Fibroblast of pulmonary artery (primary cell): ENCODE measurements around the gene CSRP3.

ENCODE experiments used
- DNase-seq: peaks from one replicate; pipeline ENCODE4 v3.0.0-alpha.2; 2010; ENCODE audit warnings: low read depth
- H3K4me3 ChIP-seq: replicated peaks from 2 replicates; pipeline ENCODE4 v1.5.1; 2011; ENCODE audit warnings: low read depth, mild to moderate bottlenecking, control low read depth, low read length, moderate library complexity
- TF ChIP-seq, protein P1 (sequence below): IDR thresholded peaks from 2 replicates; pipeline ENCODE4 v1.5.1; 2011; ENCODE audit warnings: mild to moderate bottlenecking, control low read depth, low read length, inconsistent platforms; ENCODE audit errors: missing control alignments

Gene CSRP3

DNA sequence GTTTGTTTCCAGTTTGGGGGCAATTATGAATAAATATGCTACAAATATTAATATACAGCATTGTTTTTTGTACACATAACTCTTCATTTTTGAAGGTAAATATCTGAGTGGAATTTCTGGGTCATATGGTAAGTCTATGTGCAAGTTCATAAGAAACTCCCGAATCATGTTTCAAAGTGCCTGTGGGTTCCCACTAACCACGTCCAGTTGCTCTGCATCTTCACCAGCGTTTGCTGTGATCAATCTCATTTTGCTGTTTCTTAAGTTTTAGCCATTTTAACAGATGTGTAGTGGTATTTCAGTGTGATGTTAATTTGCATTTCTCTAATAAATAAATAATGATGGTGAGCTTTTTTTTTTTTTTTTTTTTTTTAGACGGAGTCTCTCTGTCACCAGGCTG lies 14.2 kb upstream of the CSRP3 start:
- TF ChIP-seq, protein P1, sequence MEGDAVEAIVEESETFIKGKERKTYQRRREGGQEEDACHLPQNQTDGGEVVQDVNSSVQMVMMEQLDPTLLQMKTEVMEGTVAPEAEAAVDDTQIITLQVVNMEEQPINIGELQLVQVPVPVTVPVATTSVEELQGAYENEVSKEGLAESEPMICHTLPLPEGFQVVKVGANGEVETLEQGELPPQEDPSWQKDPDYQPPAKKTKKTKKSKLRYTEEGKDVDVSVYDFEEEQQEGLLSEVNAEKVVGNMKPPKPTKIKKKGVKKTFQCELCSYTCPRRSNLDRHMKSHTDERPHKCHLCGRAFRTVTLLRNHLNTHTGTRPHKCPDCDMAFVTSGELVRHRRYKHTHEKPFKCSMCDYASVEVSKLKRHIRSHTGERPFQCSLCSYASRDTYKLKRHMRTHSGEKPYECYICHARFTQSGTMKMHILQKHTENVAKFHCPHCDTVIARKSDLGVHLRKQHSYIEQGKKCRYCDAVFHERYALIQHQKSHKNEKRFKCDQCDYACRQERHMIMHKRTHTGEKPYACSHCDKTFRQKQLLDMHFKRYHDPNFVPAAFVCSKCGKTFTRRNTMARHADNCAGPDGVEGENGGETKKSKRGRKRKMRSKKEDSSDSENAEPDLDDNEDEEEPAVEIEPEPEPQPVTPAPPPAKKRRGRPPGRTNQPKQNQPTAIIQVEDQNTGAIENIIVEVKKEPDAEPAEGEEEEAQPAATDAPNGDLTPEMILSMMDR, result no peak
- no peak for DNase-seq
- no peak overlapping the region for H3K4me3 ChIP-seq

DNA sequence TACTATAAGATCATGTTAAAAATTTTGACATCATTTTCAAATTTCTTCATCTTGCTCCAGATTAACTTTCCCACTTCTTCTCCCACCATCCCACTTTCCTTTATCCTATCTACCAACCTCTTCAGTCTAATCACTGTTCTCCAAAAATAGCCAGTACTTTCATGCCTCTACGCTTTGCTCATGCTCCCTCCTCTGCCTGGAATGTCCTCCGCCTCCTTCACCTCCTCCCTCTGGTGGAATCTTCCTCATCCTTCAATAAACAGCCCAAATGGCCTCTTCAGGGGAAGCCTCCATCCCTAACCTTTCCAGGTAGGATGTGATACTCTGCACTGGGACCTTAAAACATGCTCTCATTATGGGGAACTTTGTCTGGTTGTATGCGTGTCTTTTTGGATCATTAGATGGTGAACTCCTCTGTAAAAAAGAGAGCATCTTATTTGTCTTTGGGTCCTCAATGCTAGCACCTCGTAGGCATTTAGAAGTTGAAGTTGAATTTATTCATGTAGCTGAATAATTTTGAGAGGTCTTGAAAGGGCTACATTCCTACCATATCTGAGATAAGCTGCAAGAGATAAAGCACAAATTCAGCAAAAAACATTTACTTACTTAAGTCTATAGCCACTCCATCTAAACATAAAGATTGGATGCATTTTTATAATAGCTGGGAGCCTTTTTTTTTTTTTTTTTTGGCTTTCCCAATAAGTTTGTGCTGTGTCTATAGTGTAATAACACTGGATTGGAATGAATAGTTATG lies 8.0 kb upstream of the CSRP3 start:
- H3K4me3 ChIP-seq, result no peak overlapping the region
- TF ChIP-seq, protein P1, result no peak
- no peak for DNase-seq

DNA sequence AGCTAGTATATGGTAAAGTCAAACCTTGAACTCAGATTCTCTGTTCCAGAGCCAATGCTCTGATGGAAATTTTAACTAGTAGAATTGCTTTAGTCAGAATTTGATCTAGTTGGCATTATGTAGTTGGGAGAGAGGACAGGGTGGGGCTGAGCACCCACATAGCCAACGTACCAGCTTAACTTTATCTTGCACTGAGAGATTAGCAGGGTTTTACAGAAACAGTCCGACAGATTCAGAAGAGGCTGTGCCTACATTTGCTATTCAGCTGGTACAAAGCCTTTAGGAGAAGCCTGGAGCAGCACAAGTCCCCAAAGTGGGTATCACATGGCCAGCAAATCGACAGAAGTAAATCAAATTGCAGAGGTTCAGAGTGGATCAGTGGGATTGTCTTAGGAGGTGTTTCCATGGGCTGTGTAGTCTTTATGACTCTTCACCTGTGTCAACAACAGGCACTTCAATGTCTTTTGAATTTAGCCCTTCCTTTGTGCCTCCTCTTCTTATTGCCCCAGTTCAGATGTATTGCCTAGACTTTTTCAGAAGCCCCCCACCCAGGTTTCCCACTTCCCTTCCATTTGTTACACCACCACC lies 7.3 kb upstream of the CSRP3 start:
- H3K4me3 ChIP-seq, result no peak overlapping the region
- no peak for DNase-seq
- TF ChIP-seq, protein P1, result no peak

GRCh38 chr11:19208181-19208580 lies 6.4 kb upstream of the CSRP3 start:
- TF ChIP-seq, protein P1, result no peak
- H3K4me3 ChIP-seq, result no peak overlapping the region
- DNase-seq, result no peak

DNA sequence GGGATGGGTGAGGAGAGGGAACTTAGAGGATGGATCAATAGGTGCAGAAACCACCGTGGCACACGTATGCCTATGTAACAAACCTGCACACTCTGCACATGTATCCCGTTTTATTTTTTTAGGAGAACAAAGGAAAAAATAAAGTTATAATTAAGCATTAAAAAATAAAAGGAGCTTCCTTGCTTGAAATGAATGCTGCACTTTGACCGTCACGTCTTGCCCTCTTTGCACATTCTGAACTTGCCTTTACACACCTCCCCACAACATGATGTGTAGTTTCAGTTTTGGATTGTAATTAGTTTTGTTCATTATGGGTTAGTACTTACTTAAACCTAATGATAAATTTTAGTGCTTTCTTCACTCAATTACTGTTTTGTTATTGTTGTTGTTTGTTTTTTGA lies 3.1 kb upstream of the CSRP3 start:
- DNase-seq, result no peak
- TF ChIP-seq, protein P1, result no peak

DNA sequence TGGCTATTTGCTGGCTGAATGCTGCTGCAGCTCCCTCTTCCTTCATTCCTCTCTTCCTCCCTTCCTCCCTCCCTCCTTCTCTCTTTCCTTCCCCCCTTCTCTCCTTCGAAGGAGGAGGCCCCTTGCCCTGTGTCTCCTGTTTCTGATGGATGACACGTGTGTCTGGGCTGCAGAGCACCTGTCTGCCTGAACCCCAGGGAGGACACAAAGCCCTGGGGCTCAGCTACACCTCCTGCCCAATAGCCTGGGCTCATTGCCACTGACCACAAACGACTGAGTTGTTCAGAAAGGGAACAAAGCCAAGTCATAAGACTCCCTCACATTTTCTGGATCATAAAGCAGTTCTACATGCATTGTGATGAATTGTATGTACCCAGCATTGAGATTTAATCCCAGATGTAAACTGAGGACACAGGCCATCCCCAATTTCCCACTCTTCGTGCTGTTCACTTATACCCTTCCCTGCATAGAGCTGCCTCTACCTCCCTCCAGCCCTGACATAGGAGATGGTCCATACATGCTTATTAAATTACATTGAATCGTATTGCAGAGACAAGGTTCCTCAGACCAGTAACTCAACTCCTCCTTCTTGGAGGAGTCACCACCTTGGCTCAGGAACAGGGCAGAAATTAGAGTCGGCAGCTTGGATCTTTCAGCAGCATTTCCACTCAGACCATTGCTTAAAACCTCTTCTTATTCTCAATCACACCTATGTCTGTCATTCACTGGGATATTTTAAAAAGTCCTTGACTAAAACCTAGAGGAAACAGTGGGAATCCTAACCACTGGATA lies 1.2 kb downstream of the CSRP3 start:
- TF ChIP-seq, protein P1, result no peak
- H3K4me3 ChIP-seq, result no peak overlapping the region
- peak; percentile 75 for DNase-seq

More for the DNA sequence above, 3.1 kb upstream of the CSRP3 start:
- no peak overlapping the region for H3K4me3 ChIP-seq
